Measurements from ENCODE around the gene MGME1.
A peak's percentile ranks its signal among the peaks of the same experiment; 100 is the strongest.

The MGME1 gene

DNA sequence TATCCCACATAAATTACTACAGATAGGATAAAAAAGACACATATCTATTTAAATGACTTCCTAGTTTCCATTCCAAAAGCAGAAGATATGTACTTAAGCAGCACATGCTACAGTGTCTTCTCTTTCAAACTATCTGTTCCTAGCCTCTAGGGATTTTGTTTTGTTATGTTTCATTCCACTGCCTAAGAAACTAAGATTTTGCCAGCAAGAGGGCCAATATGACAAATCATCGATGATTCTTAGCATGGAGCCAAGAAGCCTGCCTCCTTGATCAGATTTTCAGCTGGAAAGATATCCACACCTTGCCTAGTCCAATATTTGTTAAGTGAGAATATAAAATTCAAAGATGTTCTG lies 7.3 kb upstream of the MGME1 start:
- Histone ChIP-seq H3K9me3 (ENCODE audit: control insufficient read depth, insufficient read depth, low read length) (no peaks in the 10 kb centered on the region), H3K4me1 (ENCODE audit: insufficient read depth, low read length) (peaks cover 50% of the 10 kb centered on the region), H3K9ac (ENCODE audit: low read depth, low read length) (no peak overlapping the region), H3K36me3 (ENCODE audit: insufficient read depth, low read length) (peaks cover 10% of the 10 kb centered on the region; the same call in 1 of the 2 replicates)

DNA sequence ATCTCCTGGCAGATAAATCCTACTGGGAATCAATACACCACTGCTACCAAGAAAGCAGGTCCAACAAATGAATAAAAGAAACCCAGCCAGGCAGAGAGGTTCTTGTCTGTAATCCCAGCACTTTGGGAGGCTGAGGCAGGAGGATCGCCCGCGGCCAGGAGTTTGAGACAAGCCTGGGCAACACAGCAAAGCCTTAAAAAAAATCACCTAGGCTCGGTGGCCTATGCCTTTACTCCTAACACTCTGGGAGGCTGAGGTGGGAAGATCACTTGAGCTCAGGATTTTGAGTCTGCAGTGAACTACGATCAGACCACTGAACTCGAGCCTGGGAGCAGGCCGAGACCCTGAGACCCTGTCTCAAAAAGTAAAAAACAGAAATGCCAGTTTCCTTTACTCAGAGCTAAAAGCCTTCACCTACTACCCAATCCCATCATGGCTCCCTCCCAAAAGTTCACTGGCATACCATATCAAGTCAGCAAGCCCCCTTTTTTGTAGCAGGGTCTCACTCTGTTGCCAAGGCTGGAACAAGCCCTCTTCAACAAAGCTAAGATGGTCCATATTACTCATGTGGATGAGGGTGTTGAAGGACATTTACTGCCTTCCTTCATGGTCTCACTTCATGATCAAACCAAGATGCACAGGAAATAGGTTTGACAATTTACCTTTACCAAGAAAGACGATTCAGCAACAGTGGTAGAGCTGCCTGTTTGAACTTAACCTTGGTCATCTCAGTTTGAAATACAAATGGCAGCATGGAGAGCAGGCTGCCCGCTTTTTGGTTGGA lies 5.5 kb upstream of the MGME1 start:
- Histone ChIP-seq H3K9ac (ENCODE audit: low read depth, low read length) (no peak overlapping the region), H3K36me3 (ENCODE audit: insufficient read depth, low read length) (peaks cover 3% of the 10 kb centered on the region; the same call in 1 of the 2 replicates)

DNA sequence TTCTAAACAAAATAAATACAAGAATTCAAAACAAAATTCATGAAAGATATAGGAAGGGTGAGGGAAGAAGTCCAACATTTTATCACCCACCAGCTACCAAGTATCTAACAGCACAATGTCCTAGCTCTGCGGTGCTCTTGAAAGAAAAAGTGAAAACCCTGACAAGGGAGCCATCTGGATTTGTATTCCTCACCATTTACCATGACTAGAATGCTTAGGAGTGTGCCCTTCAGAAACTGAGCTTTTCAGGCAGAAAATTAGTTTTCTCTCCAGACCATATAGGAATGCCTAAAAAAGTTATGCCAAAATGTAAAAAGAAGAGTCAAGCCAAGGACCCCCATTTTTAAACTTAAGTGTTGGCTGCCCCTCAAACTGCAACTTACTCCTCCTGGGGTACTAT lies 4.7 kb upstream of the MGME1 start:
- H3K4me1 ChIP-seq (ENCODE audit: insufficient read depth, low read length), result peaks cover 50% of the 10 kb centered on the region
- no peaks in the 10 kb centered on the region for H3K9me3 ChIP-seq (ENCODE audit: control insufficient read depth, insufficient read depth, low read length)
- H3K9ac ChIP-seq (ENCODE audit: low read depth, low read length), result no peak overlapping the region
- peaks cover 3% of the 10 kb centered on the region; the same call in 1 of the 2 replicates for H3K36me3 ChIP-seq (ENCODE audit: insufficient read depth, low read length)

More for the DNA sequence above, 5.5 kb upstream of the MGME1 start:
- Histone ChIP-seq H3K9me3 (ENCODE audit: control insufficient read depth, insufficient read depth, low read length) (no peaks in the 10 kb centered on the region), H3K4me1 (ENCODE audit: insufficient read depth, low read length) (peaks cover 50% of the 10 kb centered on the region)

DNA sequence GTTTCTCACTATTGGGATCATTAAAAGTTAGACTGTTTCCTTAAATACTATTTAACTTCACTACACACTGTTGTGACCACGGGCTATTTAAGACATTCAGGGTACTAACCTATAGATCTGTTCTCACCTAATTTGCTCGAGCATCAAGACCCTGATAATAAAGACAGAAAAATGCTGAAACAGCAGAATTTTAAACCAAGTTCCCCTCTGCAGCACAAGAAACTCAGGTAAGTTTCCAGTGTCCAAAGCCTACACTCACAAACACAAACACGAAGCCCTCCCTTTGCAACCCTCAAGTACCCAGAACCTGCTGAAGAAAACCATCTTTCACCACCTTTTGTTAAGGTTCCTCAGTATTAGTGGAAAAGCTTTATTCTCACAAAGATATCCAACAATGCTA lies 4.2 kb upstream of the MGME1 start:
- Histone ChIP-seq H3K4me1 (ENCODE audit: insufficient read depth, low read length) (peaks cover 44% of the 10 kb centered on the region), H3K9ac (ENCODE audit: low read depth, low read length) (no peak overlapping the region), H3K36me3 (ENCODE audit: insufficient read depth, low read length) (peaks cover 3% of the 10 kb centered on the region; the same call in 1 of the 2 replicates)

DNA sequence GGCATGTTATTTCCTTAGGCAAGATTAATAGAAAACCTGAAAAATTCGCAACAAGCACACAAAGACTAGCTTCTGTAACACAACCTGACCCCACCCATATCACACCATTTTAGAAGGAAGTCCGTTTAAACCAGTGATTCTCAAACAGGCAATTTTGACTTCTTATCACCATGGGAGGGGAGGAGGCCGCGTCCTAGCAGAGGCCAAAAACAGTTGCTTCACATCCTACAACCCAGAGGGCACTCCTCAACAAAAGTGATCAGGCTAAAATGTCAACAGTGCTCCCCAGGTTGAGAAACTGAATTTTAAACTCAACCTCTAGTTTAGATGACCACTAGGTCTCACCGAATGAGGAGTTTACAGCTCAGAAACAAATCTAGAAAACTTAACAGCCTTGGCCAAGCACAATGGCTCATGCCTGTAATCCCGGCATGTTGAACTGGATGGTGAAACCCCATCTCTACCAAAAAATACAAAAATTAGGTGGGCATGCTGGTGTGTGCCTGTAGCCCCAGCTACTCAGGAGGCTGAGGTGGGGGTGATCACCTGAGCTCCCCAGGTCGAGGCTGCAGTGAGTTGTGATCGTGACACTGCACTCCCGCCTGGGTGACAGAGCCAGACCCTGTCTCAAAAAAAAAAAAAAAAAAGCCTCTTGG lies 3.6 kb upstream of the MGME1 start:
- H3K9me3 ChIP-seq (ENCODE audit: control insufficient read depth, insufficient read depth, low read length), result no peaks in the 10 kb centered on the region
- H3K9ac ChIP-seq (ENCODE audit: low read depth, low read length), result peak overlapping the region; percentile 95; the same call in 1 of the 2 replicates
- peaks cover 42% of the 10 kb centered on the region for H3K4me1 ChIP-seq (ENCODE audit: insufficient read depth, low read length)
- H3K36me3 ChIP-seq (ENCODE audit: insufficient read depth, low read length), result peaks cover 3% of the 10 kb centered on the region; the same call in 1 of the 2 replicates

More for the DNA sequence above, 4.2 kb upstream of the MGME1 start:
- no peaks in the 10 kb centered on the region for H3K9me3 ChIP-seq (ENCODE audit: control insufficient read depth, insufficient read depth, low read length)

DNA sequence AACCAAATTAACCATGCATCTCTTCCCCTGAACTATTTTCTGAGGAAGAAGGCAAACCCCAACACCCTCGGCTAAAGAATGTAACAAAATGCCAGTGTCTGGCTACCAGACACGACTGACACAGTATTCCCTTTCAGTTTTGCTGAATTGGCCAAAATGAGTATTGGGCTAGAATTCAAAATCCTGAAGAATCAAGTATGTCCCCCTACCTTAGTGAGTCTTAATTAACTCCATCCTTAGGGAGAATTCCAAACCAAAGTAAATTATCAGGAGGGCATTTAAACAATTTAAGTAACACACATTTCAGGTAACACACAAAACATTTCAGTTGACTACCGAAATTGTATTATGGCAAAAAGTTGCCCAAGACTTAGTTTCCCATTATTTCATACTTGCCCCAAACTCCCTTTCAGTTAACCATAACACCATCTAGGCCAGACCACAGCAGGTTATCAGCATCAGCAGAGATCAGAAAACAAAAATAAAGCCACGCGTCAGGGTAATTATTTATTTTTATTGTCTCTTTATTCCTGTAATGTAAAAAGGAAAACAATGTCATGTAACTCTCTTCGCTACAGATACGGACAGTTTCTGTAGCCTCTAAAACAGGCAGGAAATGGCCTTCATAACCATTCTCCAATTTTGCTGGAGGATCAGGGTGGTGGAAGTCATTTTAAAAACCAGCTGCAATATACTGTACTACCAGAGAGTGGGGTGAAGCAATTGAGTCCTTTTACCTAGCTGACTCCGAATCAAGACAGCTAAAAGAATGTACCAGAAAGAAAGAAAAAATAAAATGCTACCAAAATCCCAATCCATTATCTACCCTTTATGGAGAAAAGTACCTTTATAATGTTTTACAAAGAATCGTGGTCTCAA lies 2.1 kb upstream of the MGME1 start:
- Histone ChIP-seq H3K9me3 (ENCODE audit: control insufficient read depth, insufficient read depth, low read length) (no peaks in the 10 kb centered on the region), H3K36me3 (ENCODE audit: insufficient read depth, low read length) (peaks cover 3% of the 10 kb centered on the region; the same call in 1 of the 2 replicates), H3K4me1 (ENCODE audit: insufficient read depth, low read length) (peaks cover 33% of the 10 kb centered on the region), H3K9ac (ENCODE audit: low read depth, low read length) (peak overlapping the region; percentile 95)

DNA sequence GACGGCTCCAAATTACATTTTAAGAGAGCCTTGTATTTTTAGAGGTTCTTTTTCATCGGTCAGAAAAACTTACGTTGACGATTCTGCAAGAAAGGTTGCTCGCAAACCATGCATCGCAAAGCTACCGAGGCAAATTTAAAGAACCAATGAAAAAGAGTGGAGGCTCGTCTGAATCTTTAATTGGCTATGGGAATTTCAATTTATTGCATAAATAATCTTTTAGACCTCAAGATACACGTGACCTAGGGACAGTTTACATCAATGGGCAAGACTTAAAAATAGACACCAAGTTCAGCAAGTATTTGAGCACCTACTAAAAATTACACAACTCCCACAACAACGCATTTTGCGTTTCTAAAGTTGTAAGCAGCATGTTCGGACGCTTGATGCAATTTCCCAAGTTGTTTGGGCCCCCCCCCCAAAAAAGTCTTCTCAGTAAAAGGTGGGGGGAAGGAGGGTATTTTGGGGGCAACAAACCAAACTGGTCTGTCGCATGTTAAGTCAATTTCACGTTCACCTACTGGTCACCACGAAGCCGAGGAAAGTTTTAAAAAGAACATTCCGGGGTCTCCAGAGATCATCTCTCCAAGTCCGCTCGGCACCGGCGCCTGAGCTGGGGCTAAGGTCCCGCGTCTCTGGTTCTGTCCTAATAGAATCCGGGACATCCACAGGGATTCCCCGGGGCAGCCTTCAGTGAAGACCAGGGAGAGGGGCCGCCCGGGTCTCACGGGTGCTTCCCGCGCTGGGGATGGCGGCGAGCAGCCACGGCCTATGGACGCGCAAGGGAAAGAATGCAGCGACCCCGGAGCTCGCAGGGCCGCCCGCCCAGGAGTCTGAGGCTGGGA lies 1.1 kb upstream of the MGME1 start:
- Histone ChIP-seq H3K9me3 (ENCODE audit: control insufficient read depth, insufficient read depth, low read length) (no peaks in the 10 kb centered on the region), H3K36me3 (ENCODE audit: insufficient read depth, low read length) (peaks cover 3% of the 10 kb centered on the region; the same call in 1 of the 2 replicates), H3K4me1 (ENCODE audit: insufficient read depth, low read length) (peaks cover 32% of the 10 kb centered on the region), H3K9ac (ENCODE audit: low read depth, low read length) (peak overlapping the region; percentile 95)

DNA sequence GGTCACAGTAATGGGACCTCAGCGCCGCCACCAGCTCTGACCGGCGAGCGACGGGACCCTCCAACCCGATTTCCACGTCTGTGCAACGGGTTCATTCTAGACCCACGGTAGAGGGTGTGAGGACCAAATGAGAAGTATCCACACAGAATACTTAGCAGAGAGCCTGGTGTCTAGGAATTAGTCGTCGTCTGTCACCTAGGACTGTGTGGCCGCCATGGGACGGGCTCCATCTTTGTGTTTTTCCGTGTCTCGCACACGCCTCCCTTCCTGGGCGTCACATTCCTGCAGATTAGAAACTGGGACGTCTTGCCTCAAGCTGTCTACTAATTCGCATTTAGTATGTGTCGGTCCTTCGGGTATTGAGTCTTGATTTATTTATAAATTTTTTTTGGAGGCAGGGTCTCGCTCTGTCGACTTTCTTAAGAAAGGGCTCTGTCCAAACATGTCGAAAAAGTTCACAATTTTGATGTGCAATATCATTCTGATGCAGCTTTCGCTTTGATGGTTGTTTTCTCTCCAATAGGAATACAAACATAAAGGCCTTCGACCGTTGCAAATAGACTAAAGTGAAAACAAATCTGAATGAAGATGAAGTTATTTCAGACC lies 563 bp downstream of the MGME1 start:
- peaks cover 25% of the 10 kb centered on the region for H3K4me1 ChIP-seq (ENCODE audit: insufficient read depth, low read length)
- peak overlapping the region; percentile 95 for H3K9ac ChIP-seq (ENCODE audit: low read depth, low read length)
- no peaks in the 10 kb centered on the region for H3K9me3 ChIP-seq (ENCODE audit: control insufficient read depth, insufficient read depth, low read length)
- H3K36me3 ChIP-seq (ENCODE audit: insufficient read depth, low read length), result no peaks in the 10 kb centered on the region

DNA sequence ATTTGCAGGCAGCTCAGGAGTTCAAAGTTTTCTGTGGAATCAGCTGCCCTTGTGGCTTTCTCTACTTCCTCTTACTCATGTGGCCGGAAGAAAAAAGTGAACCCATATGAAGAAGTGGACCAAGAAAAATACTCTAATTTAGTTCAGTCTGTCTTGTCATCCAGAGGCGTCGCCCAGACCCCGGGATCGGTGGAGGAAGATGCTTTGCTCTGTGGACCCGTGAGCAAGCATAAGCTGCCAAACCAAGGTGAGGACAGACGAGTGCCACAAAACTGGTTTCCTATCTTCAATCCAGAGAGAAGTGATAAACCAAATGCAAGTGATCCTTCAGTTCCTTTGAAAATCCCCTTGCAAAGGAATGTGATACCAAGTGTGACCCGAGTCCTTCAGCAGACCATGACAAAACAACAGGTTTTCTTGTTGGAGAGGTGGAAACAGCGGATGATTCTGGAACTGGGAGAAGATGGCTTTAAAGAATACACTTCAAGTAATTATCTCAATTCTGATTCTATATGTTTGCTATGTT lies 1.1 kb downstream of the MGME1 start:
- H3K36me3 ChIP-seq (ENCODE audit: insufficient read depth, low read length), result no peaks in the 10 kb centered on the region

DNA sequence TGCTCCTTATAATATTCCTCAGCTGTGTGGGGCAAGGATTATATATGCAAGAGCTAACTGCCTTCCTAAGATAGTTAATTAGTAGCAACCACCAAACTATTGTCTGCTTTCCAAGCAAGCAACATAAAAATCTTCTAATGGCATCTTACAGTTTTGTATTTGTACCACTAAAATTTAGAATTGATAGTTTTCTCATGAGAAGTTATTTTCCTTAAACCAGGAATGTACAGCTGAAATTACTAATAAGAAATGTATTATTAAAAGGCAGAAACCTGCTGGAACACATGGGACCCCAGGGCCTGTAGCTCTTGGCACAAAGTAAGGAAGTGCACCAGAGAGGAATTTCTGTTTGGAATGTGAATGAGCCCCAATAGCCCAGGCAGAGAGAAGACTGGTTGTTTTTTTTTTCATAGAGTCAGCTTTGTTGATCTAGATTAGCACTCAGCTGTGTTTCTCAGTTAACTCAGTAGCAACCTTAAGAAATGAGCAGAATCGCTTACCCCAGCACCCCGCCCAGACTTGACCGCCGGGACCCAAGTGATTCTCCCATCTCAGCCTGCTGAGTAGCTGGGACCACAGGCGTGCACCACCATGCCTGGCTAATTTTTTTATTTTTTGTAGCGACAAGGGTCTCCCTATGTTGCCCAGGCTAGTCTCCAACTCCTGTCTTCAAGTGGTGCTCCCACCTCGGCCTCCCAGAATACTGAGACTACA lies 2.6 kb downstream of the MGME1 start:
- H3K9me3 ChIP-seq (ENCODE audit: control insufficient read depth, insufficient read depth, low read length), result no peaks in the 10 kb centered on the region
- peaks cover 7% of the 10 kb centered on the region; the same call in 1 of the 2 replicates for H3K36me3 ChIP-seq (ENCODE audit: insufficient read depth, low read length)
- peaks cover 10% of the 10 kb centered on the region for H3K4me1 ChIP-seq (ENCODE audit: insufficient read depth, low read length)
- H3K9ac ChIP-seq (ENCODE audit: low read depth, low read length), result peak overlapping the region; percentile 95

More for the DNA sequence above, 1.1 kb downstream of the MGME1 start:
- Histone ChIP-seq H3K9ac (ENCODE audit: low read depth, low read length) (peak overlapping the region; percentile 95), H3K4me1 (ENCODE audit: insufficient read depth, low read length) (peaks cover 19% of the 10 kb centered on the region), H3K9me3 (ENCODE audit: control insufficient read depth, insufficient read depth, low read length) (no peaks in the 10 kb centered on the region)

DNA sequence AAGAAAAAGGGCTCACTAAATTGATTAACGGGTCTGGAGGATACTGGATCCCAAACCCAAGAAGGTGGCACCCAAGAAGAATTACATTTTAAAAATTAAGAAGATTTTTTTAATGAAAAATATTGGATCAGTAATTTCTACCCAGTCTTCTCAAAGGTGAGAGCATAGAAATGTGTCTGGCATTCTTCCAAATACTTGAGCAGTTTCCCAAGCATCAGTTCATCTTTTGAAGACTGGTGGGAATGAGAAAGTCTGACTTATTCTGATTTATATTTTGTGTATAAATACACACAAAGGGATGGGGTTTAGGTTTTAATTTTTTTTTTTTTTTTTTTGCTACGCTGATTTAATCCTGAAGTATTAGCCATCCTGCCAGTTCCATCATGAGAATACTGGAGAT lies 3.3 kb downstream of the MGME1 start:
- no peaks in the 10 kb centered on the region for H3K9me3 ChIP-seq (ENCODE audit: control insufficient read depth, insufficient read depth, low read length)
- H3K36me3 ChIP-seq (ENCODE audit: insufficient read depth, low read length), result peaks cover 7% of the 10 kb centered on the region; the same call in 1 of the 2 replicates
- peak overlapping the region; percentile 95; the same call in 1 of the 2 replicates for H3K9ac ChIP-seq (ENCODE audit: low read depth, low read length)
- H3K4me1 ChIP-seq (ENCODE audit: insufficient read depth, low read length), result peaks cover 10% of the 10 kb centered on the region

DNA sequence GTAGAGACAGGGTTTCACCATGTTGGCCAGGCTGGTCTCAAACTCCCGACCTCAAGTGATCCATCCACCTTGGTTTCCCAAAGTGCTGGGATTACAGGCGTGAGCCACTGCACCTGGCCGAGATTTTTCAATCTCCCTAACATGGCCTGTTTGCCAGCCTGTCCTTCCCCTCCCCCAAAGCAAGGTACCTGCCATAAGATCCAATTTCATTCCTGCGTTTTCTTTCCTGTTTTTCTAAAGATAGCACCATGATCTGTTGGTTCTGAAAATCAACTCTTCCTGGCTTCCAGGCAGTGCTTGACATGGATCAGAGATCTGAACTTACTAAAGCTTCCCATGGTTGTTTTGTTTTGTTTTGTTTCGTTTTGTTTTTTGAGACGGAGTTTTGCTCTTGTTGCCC lies 7.5 kb downstream of the MGME1 start:
- H3K36me3 ChIP-seq (ENCODE audit: insufficient read depth, low read length), result peaks cover 14% of the 10 kb centered on the region; the same call in 1 of the 2 replicates
- no peaks in the 10 kb centered on the region for H3K9me3 ChIP-seq (ENCODE audit: control insufficient read depth, insufficient read depth, low read length)
- H3K9ac ChIP-seq (ENCODE audit: low read depth, low read length), result no peak overlapping the region
- peaks cover 10% of the 10 kb centered on the region for H3K4me1 ChIP-seq (ENCODE audit: insufficient read depth, low read length)

Measured in ES-I3 (cell line).